ENCODE data around the gene KRTAP10-1. TPM values are rescaled to one million over a fixed set of nuclear protein-coding genes. Genes with fewer than 3 reads are reported as not detected.

Gene KRTAP10-1
- total and polyA plus RNA-seq, 2 donors from 2014 or later, result not detected

DNA sequence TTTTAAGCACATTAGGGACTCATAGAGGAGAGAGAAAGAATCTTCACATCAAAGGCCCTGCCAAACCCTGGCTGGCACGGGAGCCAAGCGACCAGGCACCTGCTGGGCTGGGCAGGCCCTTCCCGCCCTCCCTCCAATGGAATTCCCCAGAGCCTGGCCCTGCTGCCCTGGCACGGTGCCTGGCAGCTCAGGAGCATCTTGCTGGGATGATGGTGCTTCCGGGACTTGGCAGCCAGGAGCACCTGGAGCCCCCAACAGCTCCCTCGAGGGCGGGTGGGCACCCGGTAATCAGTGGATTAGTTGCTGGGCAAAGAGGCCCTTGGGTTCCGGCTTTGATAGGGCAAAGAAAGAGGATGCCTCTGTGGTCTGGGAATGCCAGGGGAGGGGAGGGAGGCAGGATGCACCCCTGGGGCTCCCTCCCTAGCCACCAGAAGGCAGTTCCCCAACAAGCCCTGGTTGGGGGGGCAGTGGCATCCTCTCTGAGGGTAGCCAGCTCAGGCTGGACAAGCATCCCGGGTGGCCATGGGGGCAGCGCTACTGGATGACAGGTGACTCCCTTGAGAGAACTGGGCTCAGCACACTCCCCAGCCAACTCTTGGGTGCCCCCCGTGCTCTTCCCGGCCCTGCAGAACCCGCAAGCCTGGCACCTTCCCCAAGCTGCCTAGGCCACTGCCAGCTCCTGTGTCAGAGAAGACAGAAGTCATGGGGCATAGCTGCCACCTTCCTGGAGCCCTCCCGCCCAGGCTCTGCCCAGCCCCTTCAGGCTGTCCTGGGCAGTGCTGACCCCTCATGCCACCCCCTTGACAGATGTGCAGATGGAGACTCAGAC is 26.4 kb downstream of the KRTAP10-1 start:
- FAIRE-seq (no peak), DNase-seq (peak in 2 of 5 donors; percentile 27 to 74)
- Histone ChIP-seq H3K4me3 (ENCODE audit: low read length in 3 of 3) (no peak overlapping the region), H3K36me3 (ENCODE audit: control insufficient read depth in 2 of 3, insufficient read depth in 3 of 3, low read length in 3 of 3) (peaks cover 0 to 2% (median 0%) of the 10 kb centered on the region in 3 donors), H3K4me1 (ENCODE audit: control insufficient read depth in 2 of 3, insufficient read depth in 2 of 3, low read depth in 1 of 3, low read length in 3 of 3) (peaks cover 0 to 6% (median 0%) of the 10 kb centered on the region in 3 donors), H3K27me3 (ENCODE audit: control insufficient read depth, insufficient read depth, low read length) (no peaks in the 10 kb centered on the region), H3K9ac (ENCODE audit: low read length in 3 of 3) (no peak overlapping the region), H3K9me3 (ENCODE audit: control insufficient read depth in 2 of 3, insufficient read depth in 1 of 3, low read length in 3 of 3) (no peaks in the 10 kb centered on the region), H3K27ac (ENCODE audit: low read depth in 2 of 2, low read length in 2 of 2) (no peak overlapping the region)
- TF ChIP-seq CTCF (IDR thresholded peaks at IDR 0.05; ENCODE audit: borderline replicate concordance, extremely low read depth, insufficient read depth), result no peak
- intact Hi-C loops (cut with DNase I), result no loop called here

DNA sequence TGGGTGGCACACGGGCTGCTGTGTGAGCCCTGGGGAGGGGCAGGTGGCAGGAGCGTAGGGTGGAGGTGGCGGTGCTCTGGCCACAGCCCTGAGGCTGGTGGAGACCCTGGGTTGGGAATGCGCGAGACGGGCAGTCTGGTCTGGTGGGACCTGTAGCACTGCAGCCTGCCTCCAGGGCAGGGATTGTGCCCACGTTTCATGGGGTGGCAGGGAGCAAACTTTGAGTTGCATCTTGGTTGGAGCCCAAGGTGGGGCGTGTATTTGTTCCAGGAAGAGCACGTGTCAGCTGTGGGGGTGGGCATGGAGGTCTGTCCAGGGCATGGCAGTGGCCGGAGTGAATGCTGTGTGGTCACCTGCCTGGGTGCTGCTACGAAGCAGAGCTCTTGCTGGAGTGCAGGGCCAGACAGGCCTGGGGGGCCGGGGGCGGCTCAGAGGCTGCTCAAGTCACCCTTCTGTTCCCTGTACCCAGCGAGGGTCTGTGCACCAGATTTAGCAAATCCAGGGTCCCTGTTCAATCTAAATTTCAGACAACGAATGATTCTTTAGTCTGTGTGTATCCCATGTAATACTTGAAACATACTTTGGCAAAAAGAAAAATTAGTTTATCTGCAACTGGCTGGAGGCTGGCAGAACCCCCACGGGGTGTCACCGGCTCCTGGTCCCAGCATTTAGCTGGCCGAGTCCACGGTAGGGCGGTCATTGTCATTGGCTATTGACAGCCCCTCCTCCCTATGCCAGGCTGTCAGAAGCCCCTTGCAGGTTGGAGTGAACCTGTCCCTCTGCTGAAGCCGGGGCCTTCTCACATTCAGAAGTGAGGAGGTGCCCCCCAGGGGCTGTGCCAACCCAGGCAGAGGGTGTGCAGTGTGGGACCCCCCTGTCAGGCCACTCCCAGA is 27.3 kb downstream of the KRTAP10-1 start:
- H3K4me1 ChIP-seq (ENCODE audit: control insufficient read depth in 2 of 3, insufficient read depth in 2 of 3, low read depth in 1 of 3, low read length in 3 of 3), result peaks cover 0 to 6% (median 0%) of the 10 kb centered on the region in 3 donors
- H3K36me3 ChIP-seq (ENCODE audit: control insufficient read depth in 2 of 3, insufficient read depth in 3 of 3, low read length in 3 of 3), result peaks cover 0 to 2% (median 0%) of the 10 kb centered on the region in 3 donors
- H3K9ac ChIP-seq (ENCODE audit: low read length in 3 of 3), result no peak overlapping the region
- FAIRE-seq (no peak), DNase-seq (peak in 1 of 5 donors; percentile 60)
- no peaks in the 10 kb centered on the region for H3K27me3 ChIP-seq (ENCODE audit: control insufficient read depth, insufficient read depth, low read length)
- no peak for TF ChIP-seq CTCF (IDR thresholded peaks at IDR 0.05; ENCODE audit: borderline replicate concordance, extremely low read depth, insufficient read depth)
- H3K4me3 ChIP-seq (ENCODE audit: low read length in 3 of 3), result no peak overlapping the region
- intact Hi-C loops (cut with DNase I), result no loop called here
- H3K27ac ChIP-seq (ENCODE audit: low read depth in 2 of 2, low read length in 2 of 2), result no peak overlapping the region
- no peaks in the 10 kb centered on the region for H3K9me3 ChIP-seq (ENCODE audit: control insufficient read depth in 2 of 3, insufficient read depth in 1 of 3, low read length in 3 of 3)

- Histone ChIP-seq H3K27me3 (ENCODE audit: control insufficient read depth, insufficient read depth, low read length) (no peaks in the 10 kb centered on the region), H3K36me3 (ENCODE audit: control insufficient read depth in 2 of 3, insufficient read depth in 3 of 3, low read length in 3 of 3) (peaks cover 0 to 2% (median 0%) of the 10 kb centered on the region in 3 donors), H3K9ac (ENCODE audit: low read length in 3 of 3) (no peak overlapping the region), H3K9me3 (ENCODE audit: control insufficient read depth in 2 of 3, insufficient read depth in 1 of 3, low read length in 3 of 3) (no peaks in the 10 kb centered on the region), H3K4me1 (ENCODE audit: control insufficient read depth in 2 of 3, insufficient read depth in 2 of 3, low read depth in 1 of 3, low read length in 3 of 3) (peaks cover 0 to 6% (median 0%) of the 10 kb centered on the region in 3 donors), H3K27ac (ENCODE audit: low read depth in 2 of 2, low read length in 2 of 2) (no peak overlapping the region), H3K4me3 (ENCODE audit: low read length in 3 of 3) (no peak overlapping the region)
- no peak for FAIRE-seq
- peak in 1 of 5 donors; percentile 56 for DNase-seq
- intact Hi-C loops (cut with DNase I), result no loop called here
- TF ChIP-seq CTCF (IDR thresholded peaks at IDR 0.05; ENCODE audit: borderline replicate concordance, extremely low read depth, insufficient read depth), result no peak
These were observed 28.1 kb downstream of the KRTAP10-1 start for GRCh38 chr21:44511938-44512275.

Measured in kidney (tissue), 14 donors.